ENCODE measurements around the gene ATP5F1D. TPM values are rescaled to one million over a fixed set of nuclear protein-coding genes. Genes with fewer than 3 reads are reported as not detected.

Gene ATP5F1D
- total and polyA plus RNA-seq, 2 of the 13 experiments (the other 11 are each of a cell fraction or from before 2014, with no cell fraction given), result 39.4 to 78.7 TPM

- no peak for TF ChIP-seq HNF1A (IDR thresholded peaks at IDR 0.05; ENCODE audit: low read depth)
- TF ChIP-seq HNF1A (CRISPR knock-in tag; IDR thresholded peaks at IDR 0.05; ENCODE audit: borderline replicate concordance), result no peak
- no peak for TF ChIP-seq KAT2B (IDR thresholded peaks at IDR 0.05; ENCODE audit: borderline replicate concordance, low read depth, low read length)
- no peak for TF ChIP-seq GZF1 (CRISPR knock-in tag; IDR thresholded peaks at IDR 0.05)
- no peak for TF ChIP-seq TCF7 (IDR thresholded peaks at IDR 0.05; ENCODE audit: low read depth)
- TF ChIP-seq SMARCE1 (IDR thresholded peaks at IDR 0.05; ENCODE audit: borderline replicate concordance), result no peak
- peak; percentile 57 for TF ChIP-seq ZGPAT (CRISPR knock-in tag; IDR thresholded peaks at IDR 0.05)
- TF ChIP-seq SOX5 (CRISPR knock-in tag; IDR thresholded peaks at IDR 0.05; ENCODE audit: borderline replicate concordance), result no peak
- no peak for TF ChIP-seq IRX3 (CRISPR knock-in tag; IDR thresholded peaks at IDR 0.05; ENCODE audit: borderline replicate concordance, low read depth)
- no peak for TF ChIP-seq KDM3A (CRISPR knock-in tag; IDR thresholded peaks at IDR 0.05; ENCODE audit: low read depth)
- no peak for TF ChIP-seq SP4 (CRISPR knock-in tag; IDR thresholded peaks at IDR 0.05)
- no peak for TF ChIP-seq ZNF230 (CRISPR knock-in tag; IDR thresholded peaks at IDR 0.05)
- TF ChIP-seq ZNF574 (CRISPR knock-in tag; IDR thresholded peaks at IDR 0.05), result peak; percentile 43; the same call in 1 of the 2 replicates
- no peak for TF ChIP-seq ARID4A (CRISPR knock-in tag; IDR thresholded peaks at IDR 0.05; ENCODE audit: borderline replicate concordance)
- TF ChIP-seq ATM (IDR thresholded peaks at IDR 0.05; ENCODE audit: borderline replicate concordance), result no peak
Measured at GRCh38 chr19:1284293-1284978, 42.9 kb downstream of the ATP5F1D start (continued).

Data from HepG2 (cell line).